T-cell (primary cell): Measurements from ENCODE around the gene EXOC6. TPM values are rescaled to one million over a fixed set of nuclear protein-coding genes. Genes with fewer than 3 reads are reported as not detected.

Experiments
- ATAC-seq, 4 experiments: fragments of 200-7000 bp in 3 of 4; fragments of 150-1000 bp in 1 of 4; cut with Tn5 transposase; replicated peaks in 1 of 4; 1 replicate in 3 of 4; 2 replicates in 1 of 4; pipeline ENCODE4 v1.10.0; 2021; ENCODE audit warnings: moderate library complexity in 3 of 4, mild to moderate bottlenecking in 2 of 4, moderate number of reproducible peaks in 1 of 4
- CTCF ChIA-PET, 2 donors: fragments of 300-600 bp; sonication (Branson Sonifier 250); formaldehyde crosslinking; loops; one replicate each; lab custom pipeline; 2022; ENCODE audit warnings: antibody characterized with exemption in 2 of 2; lab: Charles Lee
- POLR2A ChIA-PET, 2 donors: fragments of 300-600 bp; sonication (Branson Sonifier 250); formaldehyde crosslinking; loops; one replicate each; lab custom pipeline; 2022; ENCODE audit warnings: antibody characterized with exemption in 2 of 2; lab: Charles Lee
- DNase-seq, 35 experiments: peaks; one replicate each; pipeline versions ENCODE4 v3.0.0 to v3.0.0-alpha.2; 2013 to 2023
- H3K27ac ChIP-seq: one replicate; pipeline ENCODE4 v1.5.1; 2013; ENCODE audit warnings: low read length
- H3K27me3 ChIP-seq, 2 experiments: replicated peaks in 1 of 2; 1 replicate in 1 of 2; 2 replicates in 1 of 2; pipeline versions ENCODE4 v1.6.1 to v1.7.0; 2013; ENCODE audit warnings: low read length in 1 of 2, mixed read lengths in 1 of 2; ENCODE audit not compliant: control insufficient read depth in 2 of 2, insufficient read depth in 2 of 2; ENCODE audit errors: extremely low read depth in 1 of 2
- H3K36me3 ChIP-seq, 2 donors: 1 replicate in 1 of 2; 2 replicates in 1 of 2; pipeline versions ENCODE4 v1.6.1 to v1.7.0; 2013; ENCODE audit warnings: low read length in 1 of 2; ENCODE audit not compliant: control insufficient read depth in 2 of 2, insufficient read depth in 1 of 2; ENCODE audit errors: extremely low read depth in 1 of 2
- H3K4me1 ChIP-seq, 2 experiments: 1 replicate in 1 of 2; 2 replicates in 1 of 2; pipeline versions ENCODE4 v1.6.1 to v1.7.0; 2013; ENCODE audit warnings: low read length in 2 of 2, mixed read lengths in 1 of 2; ENCODE audit not compliant: insufficient read depth in 2 of 2, control insufficient read depth in 1 of 2; ENCODE audit errors: extremely low read depth in 1 of 2
- H3K4me3 ChIP-seq, 2 donors: 1 replicate in 1 of 2; 2 replicates in 1 of 2; pipeline versions ENCODE4 v1.5.1 to v1.7.0; 2013; ENCODE audit warnings: mild to moderate bottlenecking in 2 of 2, low read length in 1 of 2, moderate library complexity in 1 of 2; ENCODE audit not compliant: control insufficient read depth in 1 of 2; ENCODE audit errors: extremely low read depth in 1 of 2
- H3K9me3 ChIP-seq: 2 replicates; pipeline ENCODE4 v1.7.0; 2013
- H3K27ac Mint-ChIP-seq, 2 donors: one replicate each; pipeline ENCODE4 v1.8.0; 2020 to 2021; ENCODE audit warnings: mild to moderate bottlenecking in 2 of 2, mixed read lengths in 2 of 2
- H3K27me3 Mint-ChIP-seq, 2 donors: one replicate each; pipeline ENCODE4 v1.8.0; 2021 to 2022; ENCODE audit warnings: mixed read lengths in 2 of 2
- H3K36me3 Mint-ChIP-seq: one replicate; pipeline ENCODE4 v1.8.0; 2021; ENCODE audit warnings: mixed read lengths
- H3K4me1 Mint-ChIP-seq, 3 donors: one replicate each; pipeline ENCODE4 v1.8.0; 2020 to 2022; ENCODE audit warnings: mixed read lengths in 3 of 3, mild to moderate bottlenecking in 1 of 3
- H3K4me3 Mint-ChIP-seq, 3 donors: one replicate each; pipeline ENCODE4 v1.8.0; 2020 to 2022; ENCODE audit warnings: mild to moderate bottlenecking in 3 of 3, mixed read lengths in 3 of 3, moderate library complexity in 3 of 3
- H3K9me3 Mint-ChIP-seq, 3 donors: one replicate each; pipeline ENCODE4 v1.8.0; 2020 to 2022; ENCODE audit warnings: mixed read lengths in 3 of 3
- WGBS: methylation state at CpG from one replicate; pipeline ENCODE4 v1.1.5; 2013; ENCODE audit warnings: missing lambda C conversion rate; ENCODE audit not compliant: insufficient coverage; 5-methylcytosine and 5-hydroxymethylcytosine counted together
- total RNA-seq, 35 experiments: library from RNA in 6 of 35; stranded (reverse) in 6 of 35; fragments of 120-200 nt in 1 of 35; gene quantifications; one replicate each; pipeline versions ENCODE4 v1.2.1 to v1.2.4 and lab custom pipeline; 2013 to 2026

EXOC6 gene
- total RNA-seq, 5 donors from 2014 or later (not counting 1 experiment from before 2014, with no cell fraction given), result 8.7 to 13.3 (median 9.7) TPM

- Mint-ChIP-seq H3K36me3 (no peaks in the 10 kb centered on the region), H3K27me3 (peaks cover 5 to 17% of the 10 kb centered on the region in 2 donors), H3K4me1 (no peaks in the 10 kb centered on the region), H3K9me3 (no peaks in the 10 kb centered on the region), H3K4me3 (no peak overlapping the region), H3K27ac (no peak overlapping the region)
- DNase-seq (no peak), ATAC-seq (no peak)
- ChIA-PET CTCF (interaction anchor here in 1 of 2 donors (0.7 kb wide), 1 partner anchor 20 kb away, joined by 7 read pairs; no protein-coding TSS in a partner anchor), POLR2A (interaction anchor here in 1 of 2 donors (0.6 kb wide), 1 partner anchor 41 kb away, joined by 4 read pairs; no protein-coding TSS in a partner anchor)
- Histone ChIP-seq H3K27ac (no peak overlapping the region), H3K27me3 (peaks cover 0 to 7% of the 10 kb centered on the region in 2 experiments), H3K4me1 (no peaks in the 10 kb centered on the region), H3K4me3 (no peak overlapping the region), H3K9me3 (no peaks in the 10 kb centered on the region), H3K36me3 (no peaks in the 10 kb centered on the region)
- WGBS, result 82% methylated on average over 4 of the region's 4 CpGs
Measured at GRCh38 chr10:93088466-93088865, 240.1 kb downstream of the EXOC6 start.

GRCh38 chr10:93090619-93091018 lies 242.3 kb downstream of the EXOC6 start:
- Mint-ChIP-seq H3K4me1 (no peaks in the 10 kb centered on the region), H3K9me3 (no peaks in the 10 kb centered on the region), H3K27ac (no peak overlapping the region), H3K36me3 (no peaks in the 10 kb centered on the region), H3K27me3 (peaks cover 5 to 20% of the 10 kb centered on the region in 2 donors), H3K4me3 (no peak overlapping the region)
- no peak for ATAC-seq
- Histone ChIP-seq H3K36me3 (no peaks in the 10 kb centered on the region), H3K4me3 (no peak overlapping the region), H3K4me1 (no peaks in the 10 kb centered on the region), H3K9me3 (no peaks in the 10 kb centered on the region), H3K27ac (no peak overlapping the region), H3K27me3 (peaks cover 0 to 7% of the 10 kb centered on the region in 2 experiments)
- ChIA-PET POLR2A (no interaction called here), CTCF (no interaction called here)
- no peak for DNase-seq
- WGBS, result 36% methylated on average over 2 of the region's 2 CpGs

DNA sequence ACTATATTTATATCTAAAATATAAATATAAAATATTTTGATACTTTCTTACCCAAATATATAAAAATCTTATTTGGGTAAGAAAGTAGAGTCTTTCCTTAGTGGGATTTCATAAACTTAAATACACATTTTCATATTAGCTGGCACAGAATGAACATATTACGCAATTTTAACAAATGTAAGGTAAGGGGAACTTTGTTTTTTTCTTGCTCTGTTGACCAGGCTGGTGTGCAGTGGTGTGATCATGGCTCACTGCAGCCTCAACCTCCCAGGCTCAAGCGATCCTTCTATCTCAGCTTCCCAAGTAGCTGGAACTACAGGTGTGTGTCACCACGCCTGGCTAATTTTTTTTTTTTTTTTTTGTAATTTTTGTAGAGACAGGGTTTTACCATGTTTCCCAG lies 243.6 kb downstream of the EXOC6 start:
- no peak overlapping the region for H3K27ac Mint-ChIP-seq
- no peaks in the 10 kb centered on the region for H3K36me3 Mint-ChIP-seq
- H3K27me3 ChIP-seq, result peaks cover 0 to 5% of the 10 kb centered on the region in 2 experiments
- ATAC-seq (no peak), DNase-seq (no peak)
- H3K9me3 Mint-ChIP-seq, result no peaks in the 10 kb centered on the region
- H3K4me3 Mint-ChIP-seq, result no peak overlapping the region
- ChIA-PET POLR2A (no interaction called here), CTCF (interaction anchor here in 1 of 2 donors (0.8 kb wide), 1 partner anchor 11 kb away, joined by 3 read pairs; no protein-coding TSS in a partner anchor)
- peaks cover 5 to 17% of the 10 kb centered on the region in 2 donors for H3K27me3 Mint-ChIP-seq
- WGBS, result no CpG with 5 or more reads among the region's 3 CpGs
- H3K4me1 Mint-ChIP-seq, result no peaks in the 10 kb centered on the region
- H3K4me1 ChIP-seq, result no peaks in the 10 kb centered on the region
- H3K36me3 ChIP-seq, result no peaks in the 10 kb centered on the region
- H3K4me3 ChIP-seq, result no peak overlapping the region
- H3K9me3 ChIP-seq, result no peaks in the 10 kb centered on the region
- no peak overlapping the region for H3K27ac ChIP-seq

DNA sequence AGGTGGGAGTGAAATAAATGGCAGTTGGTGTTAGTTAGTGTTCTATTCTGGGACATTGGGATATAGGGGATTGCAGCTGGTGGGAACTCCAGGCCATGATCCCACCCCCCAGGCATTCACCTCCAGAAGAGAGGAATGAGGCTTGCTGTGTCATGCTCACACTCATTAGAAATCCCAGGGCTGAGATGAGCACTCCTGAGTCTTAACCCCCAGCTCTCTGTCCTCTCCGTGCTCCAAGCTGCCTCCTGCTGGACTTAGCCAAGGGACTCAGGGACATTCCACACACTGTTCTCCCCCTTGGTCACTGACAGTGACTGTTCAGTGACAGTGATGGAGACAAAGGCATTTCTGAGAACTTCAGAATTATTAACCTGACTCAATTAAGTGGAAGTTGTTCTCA lies 246.9 kb downstream of the EXOC6 start:
- WGBS, result 83% methylated on average over 1 of the region's 1 CpG
- H3K27ac ChIP-seq, result no peak overlapping the region
- POLR2A ChIA-PET, result no interaction called here
- no peaks in the 10 kb centered on the region for H3K4me1 ChIP-seq
- no peak for ATAC-seq
- DNase-seq, result no peak
- no peak overlapping the region for H3K4me3 ChIP-seq
- Mint-ChIP-seq H3K4me1 (no peaks in the 10 kb centered on the region), H3K27me3 (peaks cover 2 to 9% of the 10 kb centered on the region in 2 donors), H3K27ac (no peak overlapping the region), H3K4me3 (no peak overlapping the region), H3K36me3 (no peaks in the 10 kb centered on the region), H3K9me3 (no peaks in the 10 kb centered on the region)
- CTCF ChIA-PET, result no interaction called here
- no peaks in the 10 kb centered on the region for H3K36me3 ChIP-seq
- no peaks in the 10 kb centered on the region for H3K27me3 ChIP-seq
- H3K9me3 ChIP-seq, result no peaks in the 10 kb centered on the region

- H3K9me3 ChIP-seq, result no peaks in the 10 kb centered on the region
- no peak for ATAC-seq
- no peaks in the 10 kb centered on the region for H3K36me3 ChIP-seq
- no peaks in the 10 kb centered on the region for H3K4me1 Mint-ChIP-seq
- no peak overlapping the region for H3K4me3 ChIP-seq
- no peak overlapping the region for H3K4me3 Mint-ChIP-seq
- 39% methylated on average over 4 of the region's 5 CpGs for WGBS
- DNase-seq, result no peak
- H3K27me3 ChIP-seq, result no peaks in the 10 kb centered on the region
- no peak overlapping the region for H3K27ac ChIP-seq
- POLR2A ChIA-PET, result no interaction called here
- H3K4me1 ChIP-seq, result no peaks in the 10 kb centered on the region
- CTCF ChIA-PET, result no interaction called here
- H3K27me3 Mint-ChIP-seq, result peaks cover 0 to 9% of the 10 kb centered on the region in 2 donors
- no peak overlapping the region for H3K27ac Mint-ChIP-seq
- no peaks in the 10 kb centered on the region for H3K36me3 Mint-ChIP-seq
- no peaks in the 10 kb centered on the region for H3K9me3 Mint-ChIP-seq
Measured at GRCh38 chr10:93096901-93097300, 248.6 kb downstream of the EXOC6 start.

GRCh38 chr10:93097386-93097785 lies 249.1 kb downstream of the EXOC6 start:
- Histone ChIP-seq H3K4me1 (no peaks in the 10 kb centered on the region), H3K9me3 (no peaks in the 10 kb centered on the region), H3K27ac (no peak overlapping the region), H3K36me3 (no peaks in the 10 kb centered on the region), H3K4me3 (no peak overlapping the region), H3K27me3 (no peaks in the 10 kb centered on the region)
- Mint-ChIP-seq H3K9me3 (no peaks in the 10 kb centered on the region), H3K4me1 (no peaks in the 10 kb centered on the region), H3K4me3 (no peak overlapping the region), H3K36me3 (no peaks in the 10 kb centered on the region), H3K27ac (no peak overlapping the region), H3K27me3 (peaks cover 0 to 9% of the 10 kb centered on the region in 2 donors)
- ATAC-seq (no peak), DNase-seq (no peak)
- 92% methylated on average over 9 of the region's 9 CpGs for WGBS
- CTCF ChIA-PET, result no interaction called here
- POLR2A ChIA-PET, result no interaction called here

DNA sequence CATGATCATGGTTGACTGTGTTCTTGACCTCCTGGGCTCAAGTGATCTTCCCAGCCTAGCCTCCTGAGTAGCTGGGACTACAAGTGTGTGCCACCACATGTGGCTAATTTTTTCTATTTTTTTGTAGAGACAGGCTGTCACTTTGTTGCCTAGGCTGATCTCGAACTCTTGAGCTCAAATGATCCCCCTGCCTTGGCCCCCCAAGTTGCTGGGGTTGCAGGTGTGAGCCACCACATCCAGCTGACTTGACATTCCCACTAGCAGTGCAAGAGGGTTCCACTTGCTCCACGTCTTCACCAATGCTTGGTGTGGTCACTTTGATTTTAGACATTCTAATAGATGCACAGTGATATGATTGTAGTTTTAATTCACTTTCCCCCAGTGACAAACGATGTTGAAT lies 250.5 kb downstream of the EXOC6 start:
- no peak for DNase-seq
- H3K27me3 Mint-ChIP-seq, result peaks cover 1 to 2% of the 10 kb centered on the region in 2 donors
- Histone ChIP-seq H3K27ac (no peak overlapping the region), H3K36me3 (no peaks in the 10 kb centered on the region), H3K4me1 (no peaks in the 10 kb centered on the region), H3K9me3 (no peaks in the 10 kb centered on the region), H3K4me3 (no peak overlapping the region), H3K27me3 (no peaks in the 10 kb centered on the region)
- POLR2A ChIA-PET, result no interaction called here
- H3K27ac Mint-ChIP-seq, result no peak overlapping the region
- peaks cover 0 to 2% (median 0%) of the 10 kb centered on the region in 3 donors for H3K9me3 Mint-ChIP-seq
- ATAC-seq, result no peak
- no peak overlapping the region for H3K4me3 Mint-ChIP-seq
- no peaks in the 10 kb centered on the region for H3K4me1 Mint-ChIP-seq
- no peaks in the 10 kb centered on the region for H3K36me3 Mint-ChIP-seq
- WGBS, result 57% methylated on average over 1 of the region's 3 CpGs
- CTCF ChIA-PET, result no interaction called here
